ENCODE data around the gene ECE1.

Gene ECE1

DNA sequence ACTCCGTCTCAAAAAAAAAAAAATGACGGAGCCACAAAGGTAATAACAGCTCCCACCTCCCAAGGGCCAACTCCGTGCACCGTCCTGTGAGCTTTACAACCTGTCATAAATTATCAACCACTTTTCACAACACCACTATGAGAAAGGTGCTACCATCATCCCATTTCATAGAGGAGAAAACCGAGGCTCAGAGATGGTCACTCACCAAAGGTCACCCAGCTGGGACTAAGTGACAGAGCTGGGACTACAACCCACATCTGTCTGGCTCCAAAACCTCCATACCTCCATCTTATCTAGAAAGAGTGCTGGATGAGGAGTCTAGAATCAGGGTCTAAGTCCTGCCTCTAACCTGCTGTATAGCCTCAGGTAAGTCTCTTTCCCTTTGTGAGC is 43.6 kb upstream of the ECE1 start:
- H3K27me3 ChIP-seq (ENCODE audit: insufficient read depth, low read length): no peaks in the 10 kb centered on the region
- H3K9me3 ChIP-seq (ENCODE audit: insufficient read depth, low read depth, low read length): no peaks in the 10 kb centered on the region
- H3K36me3 ChIP-seq (ENCODE audit: insufficient read depth, low read depth, low read length): no peaks in the 10 kb centered on the region
- no peak overlapping the region for H3K4me3 ChIP-seq (ENCODE audit: low read length)
- no peak overlapping the region for H3K27ac ChIP-seq (ENCODE audit: low read length)
- peaks cover 31% of the 10 kb centered on the region for H3K4me1 ChIP-seq (ENCODE audit: insufficient read depth, low read length)
- no peak overlapping the region for H3K9ac ChIP-seq (ENCODE audit: low read depth, low read length)

DNA sequence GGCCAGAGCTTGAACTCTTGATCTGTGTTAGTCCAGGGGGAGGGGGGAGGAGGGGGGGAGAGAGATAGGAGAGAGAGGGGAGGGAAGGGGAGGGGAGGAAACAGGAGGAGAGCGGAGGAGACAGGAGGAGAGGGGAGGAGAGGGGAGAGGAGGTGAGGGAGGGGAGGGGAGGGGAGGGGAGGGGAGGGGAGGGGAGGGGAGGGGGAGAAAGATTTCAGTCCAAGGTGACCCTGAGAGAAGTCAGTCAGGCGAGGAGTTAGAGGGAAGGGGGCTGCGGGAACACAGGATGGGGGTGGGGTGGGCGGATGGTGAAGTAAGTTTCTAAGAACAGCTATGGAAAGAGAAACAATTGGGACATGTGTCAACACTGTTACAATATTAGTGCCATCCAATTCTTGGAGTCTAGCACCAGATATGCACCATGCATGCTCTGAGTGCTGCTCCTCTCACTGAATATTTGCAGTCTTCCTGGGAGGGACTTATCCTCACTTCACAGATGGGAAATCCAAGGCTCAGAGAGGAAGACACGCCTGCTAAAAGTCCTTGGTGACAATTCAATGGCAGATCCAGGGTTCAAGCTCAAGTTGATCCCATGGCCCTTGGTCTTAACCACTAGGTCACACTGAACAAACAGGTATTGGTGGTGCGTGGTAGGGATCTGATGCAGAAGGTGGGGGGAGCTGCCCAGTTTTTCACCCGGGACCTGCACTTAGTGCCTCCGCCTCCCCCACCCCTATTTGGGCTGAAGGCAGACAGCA is 42.5 kb upstream of the ECE1 start:
- Histone ChIP-seq H3K27me3 (ENCODE audit: insufficient read depth, low read length) (no peaks in the 10 kb centered on the region), H3K4me1 (ENCODE audit: insufficient read depth, low read length) (peaks cover 32% of the 10 kb centered on the region), H3K9me3 (ENCODE audit: insufficient read depth, low read depth, low read length) (no peaks in the 10 kb centered on the region), H3K9ac (ENCODE audit: low read depth, low read length) (no peak overlapping the region), H3K27ac (ENCODE audit: low read length) (no peak overlapping the region), H3K36me3 (ENCODE audit: insufficient read depth, low read depth, low read length) (no peaks in the 10 kb centered on the region), H3K4me3 (ENCODE audit: low read length) (no peak overlapping the region)

DNA sequence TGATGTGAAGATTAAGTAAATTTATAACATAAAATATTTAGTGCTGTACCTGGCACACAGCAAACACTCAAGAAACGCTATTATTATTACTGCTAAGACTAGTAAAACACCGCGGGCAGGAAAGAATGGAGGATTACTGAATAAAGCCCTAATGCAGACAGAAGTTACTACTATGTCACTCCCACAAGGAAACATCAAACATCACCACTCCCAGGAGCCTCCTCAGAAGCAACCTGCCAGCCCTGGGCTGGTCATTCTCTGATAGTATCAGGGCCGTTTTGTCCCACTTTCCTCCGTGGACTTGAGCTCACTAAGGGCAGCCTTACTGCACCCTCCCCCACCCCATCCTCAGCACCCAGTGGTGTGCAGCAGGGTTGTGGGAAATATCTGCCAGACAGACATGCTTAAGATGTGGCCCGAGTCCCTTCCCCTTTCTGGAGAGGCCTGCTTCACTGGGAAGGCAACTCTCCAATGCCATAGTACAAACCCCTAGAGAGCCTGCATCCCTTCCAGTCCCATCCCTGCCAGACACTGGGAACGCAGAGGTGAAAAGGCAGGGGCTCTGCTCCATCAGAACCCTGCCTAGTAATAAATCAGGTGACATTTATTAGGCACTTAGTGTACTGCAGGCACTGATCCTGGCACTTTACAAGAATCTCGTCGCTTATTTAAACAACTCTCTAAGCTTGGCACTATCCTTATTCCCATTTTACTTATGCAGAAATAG is 41.7 kb upstream of the ECE1 start:
- H3K4me1 ChIP-seq (ENCODE audit: insufficient read depth, low read length): peaks cover 34% of the 10 kb centered on the region
- H3K27me3 ChIP-seq (ENCODE audit: insufficient read depth, low read length): no peaks in the 10 kb centered on the region

DNA sequence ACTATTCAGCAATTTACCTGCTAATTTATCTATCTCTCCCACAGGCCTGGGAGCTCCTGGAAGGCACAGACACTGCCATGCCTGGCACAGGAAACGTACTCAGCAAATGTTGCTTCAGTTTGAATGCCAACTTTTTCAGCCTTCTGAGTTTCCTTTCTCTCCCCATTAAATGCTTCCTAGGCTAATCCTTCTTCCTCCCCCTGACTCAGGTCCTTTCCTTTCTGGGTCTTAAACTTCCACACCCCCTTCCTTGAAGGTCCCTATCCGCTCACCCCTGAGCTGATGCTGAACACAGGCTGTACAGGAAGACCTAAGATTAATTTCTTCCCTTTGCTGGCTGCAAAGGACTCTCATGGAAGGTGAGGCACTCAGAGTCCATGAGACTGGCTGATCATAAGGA is 40.3 kb upstream of the ECE1 start:
- Histone ChIP-seq H3K9me3 (ENCODE audit: insufficient read depth, low read depth, low read length) (no peaks in the 10 kb centered on the region), H3K9ac (ENCODE audit: low read depth, low read length) (peak overlapping the region; percentile 42; the same call in 1 of the 2 replicates), H3K4me3 (ENCODE audit: low read length) (no peak overlapping the region), H3K36me3 (ENCODE audit: insufficient read depth, low read depth, low read length) (no peaks in the 10 kb centered on the region), H3K4me1 (ENCODE audit: insufficient read depth, low read length) (peaks cover 45% of the 10 kb centered on the region), H3K27ac (ENCODE audit: low read length) (no peak overlapping the region), H3K27me3 (ENCODE audit: insufficient read depth, low read length) (no peaks in the 10 kb centered on the region)

More for the DNA sequence above, 41.7 kb upstream of the ECE1 start:
- Histone ChIP-seq H3K9me3 (ENCODE audit: insufficient read depth, low read depth, low read length) (no peaks in the 10 kb centered on the region), H3K27ac (ENCODE audit: low read length) (no peak overlapping the region), H3K36me3 (ENCODE audit: insufficient read depth, low read depth, low read length) (no peaks in the 10 kb centered on the region), H3K9ac (ENCODE audit: low read depth, low read length) (no peak overlapping the region), H3K4me3 (ENCODE audit: low read length) (no peak overlapping the region)

DNA sequence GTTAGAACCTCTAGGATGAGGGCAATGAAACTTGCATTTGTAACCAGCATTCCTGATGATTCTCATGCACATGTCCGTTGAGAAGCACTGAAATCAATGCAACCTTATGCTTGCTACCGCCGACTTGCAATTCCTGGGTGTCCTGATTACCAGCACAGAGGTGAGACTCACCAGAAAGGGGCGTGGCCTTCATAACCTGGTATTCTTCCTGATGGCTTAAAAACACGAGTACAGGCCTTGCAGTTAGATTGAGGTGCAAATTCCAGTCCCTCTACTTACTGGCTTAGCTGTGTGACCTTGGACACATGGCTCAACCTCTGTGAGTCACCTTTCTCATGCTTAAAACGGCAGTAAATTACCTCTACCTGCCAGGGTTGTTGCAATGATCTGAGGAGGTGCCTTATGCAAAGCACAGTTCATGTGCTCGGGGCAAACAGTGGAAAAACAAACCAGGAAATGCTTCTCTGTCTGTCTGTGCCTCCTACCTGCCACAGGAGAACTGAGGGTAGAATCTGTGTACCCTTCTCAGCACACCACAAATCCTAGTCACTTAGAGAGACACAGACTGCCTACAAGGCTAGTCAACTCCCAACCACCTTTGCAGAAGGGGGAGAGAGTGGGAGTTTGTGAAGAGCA is 39.1 kb upstream of the ECE1 start:
- Histone ChIP-seq H3K4me3 (ENCODE audit: low read length) (0 out of 2 replicates have a peak overlapping the region, but pooled peaks have one; percentile 11), H3K9ac (ENCODE audit: low read depth, low read length) (peak overlapping the region; percentile 64; the same call in 1 of the 2 replicates), H3K4me1 (ENCODE audit: insufficient read depth, low read length) (peaks cover 54% of the 10 kb centered on the region), H3K27me3 (ENCODE audit: insufficient read depth, low read length) (no peaks in the 10 kb centered on the region), H3K36me3 (ENCODE audit: insufficient read depth, low read depth, low read length) (no peaks in the 10 kb centered on the region), H3K27ac (ENCODE audit: low read length) (peak overlapping the region; percentile 93), H3K9me3 (ENCODE audit: insufficient read depth, low read depth, low read length) (no peaks in the 10 kb centered on the region)

DNA sequence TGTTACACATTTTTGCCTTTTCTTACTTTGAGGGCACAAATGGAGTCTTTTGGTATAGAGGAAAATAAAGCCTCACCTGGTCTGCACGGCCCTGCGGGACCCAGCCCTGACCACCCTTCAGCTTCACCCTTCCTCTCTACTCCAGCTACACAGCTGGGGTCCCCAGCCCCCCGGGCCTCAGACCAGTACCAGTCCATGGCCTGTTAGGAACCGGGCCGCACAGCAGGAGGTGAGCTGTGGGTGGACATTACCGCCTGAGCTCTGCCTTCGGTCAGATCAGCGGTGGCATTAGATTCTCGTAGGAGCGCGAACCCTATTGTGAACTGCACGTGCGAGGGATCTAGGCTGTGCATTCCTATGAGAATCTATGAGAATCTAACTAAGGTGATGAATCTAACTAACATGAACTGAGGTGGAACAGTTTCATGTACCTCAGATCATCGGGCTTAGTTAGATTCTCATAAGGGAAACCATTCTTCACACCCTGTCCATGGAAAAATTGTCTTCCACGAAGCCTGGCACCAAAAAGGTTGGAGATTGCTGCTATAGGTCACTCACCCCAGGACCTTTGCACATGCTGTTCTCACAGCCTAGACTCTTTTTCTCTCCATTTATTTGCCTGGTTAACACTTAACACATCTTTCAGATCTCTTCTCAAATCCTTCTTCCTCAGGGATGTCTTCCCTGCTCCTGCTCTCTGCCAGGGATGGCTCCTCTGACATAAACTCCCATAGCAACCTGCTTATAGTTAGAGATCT is 37.5 kb upstream of the ECE1 start:
- no peaks in the 10 kb centered on the region for H3K36me3 ChIP-seq (ENCODE audit: insufficient read depth, low read depth, low read length)
- peaks cover 65% of the 10 kb centered on the region for H3K4me1 ChIP-seq (ENCODE audit: insufficient read depth, low read length)
- no peaks in the 10 kb centered on the region for H3K27me3 ChIP-seq (ENCODE audit: insufficient read depth, low read length)
- H3K27ac ChIP-seq (ENCODE audit: low read length): no peak overlapping the region
- H3K9ac ChIP-seq (ENCODE audit: low read depth, low read length): no peak overlapping the region
- H3K4me3 ChIP-seq (ENCODE audit: low read length): no peak overlapping the region
- no peaks in the 10 kb centered on the region for H3K9me3 ChIP-seq (ENCODE audit: insufficient read depth, low read depth, low read length)

DNA sequence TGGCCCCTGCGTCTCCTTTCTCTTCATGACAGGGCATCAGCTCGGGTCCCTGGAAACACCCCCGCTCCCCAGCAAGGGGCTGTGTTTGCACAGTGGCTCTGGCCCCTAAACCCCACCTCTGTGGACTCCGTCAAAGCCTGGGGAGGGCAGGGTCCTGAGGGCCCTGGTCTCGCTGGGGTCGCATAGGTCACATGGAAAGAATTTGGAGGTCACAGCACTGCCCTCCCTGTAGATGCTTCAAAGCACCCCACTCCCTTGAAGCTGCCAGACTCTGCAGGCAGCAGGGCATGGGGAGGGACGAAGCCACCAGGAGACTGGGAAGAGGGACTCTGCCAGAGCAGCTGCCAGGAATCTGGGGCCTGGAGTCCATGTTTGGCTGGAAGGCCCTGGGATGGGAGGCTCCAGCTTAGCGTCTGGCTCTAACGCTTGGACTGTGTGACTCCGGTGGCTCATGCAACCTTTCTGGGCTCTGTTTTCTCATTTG is 36.6 kb upstream of the ECE1 start:
- Histone ChIP-seq H3K9ac (ENCODE audit: low read depth, low read length) (no peak overlapping the region), H3K4me1 (ENCODE audit: insufficient read depth, low read length) (peaks cover 68% of the 10 kb centered on the region), H3K36me3 (ENCODE audit: insufficient read depth, low read depth, low read length) (no peaks in the 10 kb centered on the region), H3K4me3 (ENCODE audit: low read length) (no peak overlapping the region), H3K27ac (ENCODE audit: low read length) (no peak overlapping the region), H3K9me3 (ENCODE audit: insufficient read depth, low read depth, low read length) (no peaks in the 10 kb centered on the region), H3K27me3 (ENCODE audit: insufficient read depth, low read length) (no peaks in the 10 kb centered on the region)

DNA sequence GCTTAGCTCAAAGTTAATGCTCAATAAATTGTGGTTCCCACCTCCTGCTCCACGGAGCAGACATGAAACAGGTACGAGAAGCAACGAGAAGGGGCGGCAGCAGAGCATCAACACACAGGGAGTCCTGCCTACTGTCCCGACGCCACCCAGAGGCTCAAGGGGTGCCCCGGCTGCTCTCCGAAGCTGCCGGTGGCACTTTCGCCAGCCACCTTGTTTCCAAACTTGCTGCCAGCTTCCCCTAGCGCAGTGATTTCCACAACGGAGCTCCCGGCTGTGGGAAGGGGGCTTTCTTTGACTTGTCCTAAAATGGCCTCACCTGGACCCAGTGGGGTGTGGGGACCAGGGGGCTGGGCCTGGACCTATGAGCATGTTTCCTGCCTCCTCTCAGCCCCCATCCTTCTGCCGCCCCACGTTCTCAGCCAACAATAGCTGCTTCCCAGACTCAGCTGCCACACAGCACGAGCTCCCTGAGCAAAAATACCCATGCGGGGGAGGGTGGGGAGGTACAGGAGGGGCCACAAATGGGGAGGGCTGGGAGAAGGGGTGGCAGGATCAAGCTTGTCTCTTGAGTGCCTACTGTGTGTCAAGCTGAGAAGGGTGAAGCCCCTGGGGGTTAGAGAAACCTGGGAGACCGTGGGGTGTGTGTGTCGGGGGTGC is 35.6 kb upstream of the ECE1 start:
- Histone ChIP-seq H3K27ac (ENCODE audit: low read length) (no peak overlapping the region), H3K27me3 (ENCODE audit: insufficient read depth, low read length) (no peaks in the 10 kb centered on the region), H3K9ac (ENCODE audit: low read depth, low read length) (peak overlapping the region; percentile 41; the same call in 1 of the 2 replicates), H3K9me3 (ENCODE audit: insufficient read depth, low read depth, low read length) (no peaks in the 10 kb centered on the region), H3K4me1 (ENCODE audit: insufficient read depth, low read length) (peaks cover 74% of the 10 kb centered on the region), H3K36me3 (ENCODE audit: insufficient read depth, low read depth, low read length) (no peaks in the 10 kb centered on the region), H3K4me3 (ENCODE audit: low read length) (no peak overlapping the region)

DNA sequence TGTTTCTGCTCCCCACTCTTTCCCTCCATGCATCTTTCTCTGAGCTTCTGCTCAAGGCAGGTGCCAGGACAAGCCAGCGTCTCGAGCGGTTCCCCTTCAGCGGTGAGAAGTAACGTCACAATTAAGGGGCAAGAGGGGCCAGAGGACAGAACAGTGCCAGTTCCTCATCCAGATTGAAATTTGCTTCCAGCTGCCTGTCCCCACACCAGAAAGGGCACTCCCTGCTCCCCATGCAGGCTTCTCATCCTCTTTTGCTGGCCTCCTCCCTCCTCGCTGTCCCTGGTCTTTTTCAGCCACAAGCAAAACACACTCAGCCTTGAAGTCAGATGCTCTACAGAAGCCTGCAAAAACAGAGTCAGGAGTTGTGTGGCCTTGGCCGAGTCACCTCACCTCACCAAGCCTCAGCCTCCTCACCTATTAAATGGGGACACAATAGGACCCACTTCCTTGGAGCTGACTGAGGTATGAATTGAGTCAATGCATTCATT is 35.0 kb upstream of the ECE1 start:
- Histone ChIP-seq H3K4me1 (ENCODE audit: insufficient read depth, low read length) (peaks cover 77% of the 10 kb centered on the region), H3K27ac (ENCODE audit: low read length) (no peak overlapping the region), H3K27me3 (ENCODE audit: insufficient read depth, low read length) (no peaks in the 10 kb centered on the region), H3K9ac (ENCODE audit: low read depth, low read length) (peak overlapping the region; percentile 16; the same call in 1 of the 2 replicates), H3K4me3 (ENCODE audit: low read length) (no peak overlapping the region), H3K9me3 (ENCODE audit: insufficient read depth, low read depth, low read length) (no peaks in the 10 kb centered on the region), H3K36me3 (ENCODE audit: insufficient read depth, low read depth, low read length) (no peaks in the 10 kb centered on the region)

DNA sequence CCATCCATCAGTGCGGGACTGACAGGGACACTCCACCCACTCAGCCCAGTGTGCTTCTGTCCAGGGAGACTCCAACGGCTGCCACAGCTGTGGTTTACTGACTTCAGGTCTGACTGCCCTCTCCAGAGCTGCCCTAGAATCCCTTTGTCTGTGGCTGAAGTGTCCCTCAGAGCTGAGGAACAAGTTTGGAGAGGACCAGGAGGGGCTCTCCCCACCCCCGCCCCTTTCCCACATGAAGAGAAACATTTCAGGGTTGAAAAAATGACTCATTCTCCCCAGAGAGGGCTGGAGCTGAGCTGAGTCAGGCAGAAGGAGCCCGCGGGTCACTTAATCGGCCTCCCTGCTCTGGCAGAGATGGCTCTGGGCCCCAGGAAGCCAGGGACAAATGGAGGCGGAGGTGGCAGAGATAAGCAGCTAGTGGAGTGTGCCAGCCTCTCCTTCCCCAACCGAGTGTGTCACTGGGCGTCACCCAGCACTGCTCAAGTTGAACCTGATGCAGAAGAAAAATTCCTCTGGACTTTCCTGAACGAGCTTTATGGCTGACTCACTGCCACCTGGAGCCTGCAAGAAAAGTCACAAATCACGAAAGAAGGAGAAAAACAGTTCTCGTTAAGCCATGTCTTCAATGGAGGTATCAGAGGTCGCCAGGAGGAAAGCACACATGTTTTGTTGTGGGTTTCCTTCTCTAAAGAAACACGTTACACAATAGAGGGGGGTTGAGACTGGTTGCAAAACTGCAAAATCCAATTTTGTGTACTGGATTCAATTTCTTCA is 34.3 kb upstream of the ECE1 start:
- Histone ChIP-seq H3K36me3 (ENCODE audit: insufficient read depth, low read depth, low read length) (no peaks in the 10 kb centered on the region), H3K27ac (ENCODE audit: low read length) (no peak overlapping the region), H3K4me1 (ENCODE audit: insufficient read depth, low read length) (peaks cover 80% of the 10 kb centered on the region), H3K4me3 (ENCODE audit: low read length) (no peak overlapping the region), H3K9ac (ENCODE audit: low read depth, low read length) (peak overlapping the region; percentile 34; the same call in 1 of the 2 replicates), H3K27me3 (ENCODE audit: insufficient read depth, low read length) (no peaks in the 10 kb centered on the region), H3K9me3 (ENCODE audit: insufficient read depth, low read depth, low read length) (no peaks in the 10 kb centered on the region)
